D721Med (cell line): Measurements from ENCODE around the gene NMRAL1.

Experiments used
- DNase-seq: peaks from one replicate; pipeline ENCODE4 v3.0.0; 2011; ENCODE audit warnings: low spot score; ENCODE audit not compliant: insufficient read length
- FAIRE-seq: peaks from 2 replicates; lab custom pipeline; 2011; peaks lifted over from hg19 to GRCh38; lab: Jason Lieb, UNC
- CTCF ChIP-seq: IDR thresholded peaks from 2 replicates; pipeline ENCODE4 v1.5.1; 2012; ENCODE audit warnings: mild to moderate bottlenecking, control low read depth; ENCODE audit not compliant: insufficient read depth; ENCODE audit errors: missing control alignments

Gene NMRAL1

DNA sequence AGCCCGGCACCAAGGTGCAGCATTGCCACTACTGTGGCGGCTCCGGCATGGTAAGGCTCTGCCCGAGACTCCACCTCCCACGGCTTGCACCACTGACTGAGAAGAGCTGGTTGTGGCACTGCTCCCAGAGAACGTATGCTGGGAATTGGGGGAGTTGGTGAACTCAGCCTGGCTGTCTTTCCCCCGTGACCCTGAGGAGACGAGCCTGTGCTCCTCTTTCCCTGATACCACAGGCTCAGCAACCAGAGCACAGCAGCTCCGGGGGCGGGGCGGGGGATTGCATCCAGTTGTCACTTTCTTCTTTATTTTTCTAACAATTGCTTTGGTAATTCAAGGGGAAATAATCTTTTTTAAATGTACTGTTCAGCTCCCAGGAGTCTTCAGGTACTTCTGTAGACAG is 32.1 kb downstream of the NMRAL1 start:
- no peak for DNase-seq

DNA sequence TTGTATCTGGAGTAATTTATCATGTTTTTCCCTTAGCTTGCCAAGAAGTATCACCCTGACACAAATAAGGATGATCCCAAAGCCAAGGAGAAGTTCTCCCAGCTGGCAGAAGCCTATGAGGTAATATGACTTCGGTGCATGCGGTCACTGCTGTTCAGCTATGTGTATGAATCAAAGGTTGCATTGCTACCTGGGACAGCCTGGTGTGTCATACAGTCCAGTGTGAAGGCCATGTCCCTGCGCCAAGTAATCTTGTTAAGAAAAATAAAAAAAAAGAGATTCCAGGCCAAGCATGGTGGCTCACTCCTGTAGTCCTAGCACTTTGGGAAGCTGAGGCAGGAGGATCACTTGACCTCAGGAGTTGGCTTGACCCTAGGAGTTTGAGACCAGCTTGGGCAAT is 37.1 kb downstream of the NMRAL1 start:
- no peak for TF ChIP-seq CTCF
- no peak for DNase-seq
- FAIRE-seq = no peak

More for the DNA sequence above, 32.1 kb downstream of the NMRAL1 start:
- no peak for FAIRE-seq
- TF ChIP-seq CTCF = no peak

DNA sequence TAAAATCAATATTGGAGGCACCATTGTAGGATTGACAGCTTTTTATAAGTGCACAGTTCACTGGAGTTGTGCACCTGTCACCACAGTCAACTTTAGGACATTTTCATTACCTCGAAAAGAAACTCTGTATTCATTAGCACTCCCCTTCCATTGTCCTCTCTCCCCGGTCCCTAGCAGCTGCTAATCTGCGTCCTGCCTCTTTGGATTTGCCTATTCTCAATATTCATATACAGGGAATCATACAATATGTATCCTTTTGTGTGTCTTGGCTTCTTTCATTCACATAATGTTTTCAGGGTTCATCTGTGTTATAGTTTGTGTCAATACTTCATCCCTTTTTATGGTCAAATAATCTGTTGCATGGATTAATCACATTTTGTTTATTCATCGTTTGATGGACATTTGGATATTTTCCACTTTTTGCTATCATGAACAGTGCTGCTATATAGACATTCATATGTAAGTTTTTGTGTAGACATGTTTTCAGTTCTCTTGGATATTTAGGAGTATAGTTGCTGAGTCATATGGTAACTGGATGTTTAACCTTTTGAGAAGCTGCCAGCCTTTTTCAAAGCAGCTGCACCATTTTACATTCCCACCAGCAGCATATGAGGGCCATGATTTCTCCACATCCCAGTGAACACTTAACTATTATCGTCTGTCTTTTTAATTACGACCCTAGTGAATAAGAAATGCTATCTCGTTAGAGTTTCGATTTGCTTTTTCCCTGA is 38.9 kb downstream of the NMRAL1 start:
- no peak for TF ChIP-seq CTCF
- FAIRE-seq (no peak), DNase-seq (no peak)

GRCh38 chr16:4433914-4434787 is 40.3 kb downstream of the NMRAL1 start:
- FAIRE-seq = no peak
- TF ChIP-seq CTCF = no peak
- DNase-seq = no peak

GRCh38 chr16:4433228-4433627 is 41.2 kb downstream of the NMRAL1 start:
- DNase-seq (no peak), FAIRE-seq (no peak)
- no peak for TF ChIP-seq CTCF

- no peak for DNase-seq
- no peak for TF ChIP-seq CTCF
- FAIRE-seq = no peak
Measured at GRCh38 chr16:4431023-4431422, 43.4 kb downstream of the NMRAL1 start.
